Breast epithelium (tissue), 3 donors: ENCODE measurements around the gene AGTPBP1.

Source experiments
- POLR2A ChIP-seq: fragments of 450-650 bp; IDR thresholded peaks from one replicate; pipeline ENCODE4 v1.6.1; 2016; ENCODE audit warnings: antibody characterized with exemption, mild to moderate bottlenecking, moderate library complexity
- POLR2AphosphoS5 ChIP-seq, 3 donors: sonication (generic); formaldehyde crosslinking; IDR thresholded peaks; one replicate each; pipeline ENCODE4 v1.6.1; 2017; ENCODE audit warnings: antibody characterized with exemption in 3 of 3
- TF ChIP-seq, protein P1 (sequence below), 3 donors: fragments of 450-650 bp; IDR thresholded peaks; one replicate each; pipeline ENCODE4 v1.5.1; 2016 to 2017; ENCODE audit warnings: antibody characterized with exemption in 3 of 3, mild to moderate bottlenecking in 3 of 3, moderate library complexity in 3 of 3

GRCh38 chr9:85602742-85603141, 139.0 kb downstream of the AGTPBP1 start:
- no peak for TF ChIP-seq POLR2AphosphoS5 (IDR thresholded peaks at IDR 0.05)
- TF ChIP-seq, protein P1, sequence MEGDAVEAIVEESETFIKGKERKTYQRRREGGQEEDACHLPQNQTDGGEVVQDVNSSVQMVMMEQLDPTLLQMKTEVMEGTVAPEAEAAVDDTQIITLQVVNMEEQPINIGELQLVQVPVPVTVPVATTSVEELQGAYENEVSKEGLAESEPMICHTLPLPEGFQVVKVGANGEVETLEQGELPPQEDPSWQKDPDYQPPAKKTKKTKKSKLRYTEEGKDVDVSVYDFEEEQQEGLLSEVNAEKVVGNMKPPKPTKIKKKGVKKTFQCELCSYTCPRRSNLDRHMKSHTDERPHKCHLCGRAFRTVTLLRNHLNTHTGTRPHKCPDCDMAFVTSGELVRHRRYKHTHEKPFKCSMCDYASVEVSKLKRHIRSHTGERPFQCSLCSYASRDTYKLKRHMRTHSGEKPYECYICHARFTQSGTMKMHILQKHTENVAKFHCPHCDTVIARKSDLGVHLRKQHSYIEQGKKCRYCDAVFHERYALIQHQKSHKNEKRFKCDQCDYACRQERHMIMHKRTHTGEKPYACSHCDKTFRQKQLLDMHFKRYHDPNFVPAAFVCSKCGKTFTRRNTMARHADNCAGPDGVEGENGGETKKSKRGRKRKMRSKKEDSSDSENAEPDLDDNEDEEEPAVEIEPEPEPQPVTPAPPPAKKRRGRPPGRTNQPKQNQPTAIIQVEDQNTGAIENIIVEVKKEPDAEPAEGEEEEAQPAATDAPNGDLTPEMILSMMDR (IDR thresholded peaks at IDR 0.05): no peak
- no peak for TF ChIP-seq POLR2A
